ENCODE measurements around the gene ALDH7A1.

DNA sequence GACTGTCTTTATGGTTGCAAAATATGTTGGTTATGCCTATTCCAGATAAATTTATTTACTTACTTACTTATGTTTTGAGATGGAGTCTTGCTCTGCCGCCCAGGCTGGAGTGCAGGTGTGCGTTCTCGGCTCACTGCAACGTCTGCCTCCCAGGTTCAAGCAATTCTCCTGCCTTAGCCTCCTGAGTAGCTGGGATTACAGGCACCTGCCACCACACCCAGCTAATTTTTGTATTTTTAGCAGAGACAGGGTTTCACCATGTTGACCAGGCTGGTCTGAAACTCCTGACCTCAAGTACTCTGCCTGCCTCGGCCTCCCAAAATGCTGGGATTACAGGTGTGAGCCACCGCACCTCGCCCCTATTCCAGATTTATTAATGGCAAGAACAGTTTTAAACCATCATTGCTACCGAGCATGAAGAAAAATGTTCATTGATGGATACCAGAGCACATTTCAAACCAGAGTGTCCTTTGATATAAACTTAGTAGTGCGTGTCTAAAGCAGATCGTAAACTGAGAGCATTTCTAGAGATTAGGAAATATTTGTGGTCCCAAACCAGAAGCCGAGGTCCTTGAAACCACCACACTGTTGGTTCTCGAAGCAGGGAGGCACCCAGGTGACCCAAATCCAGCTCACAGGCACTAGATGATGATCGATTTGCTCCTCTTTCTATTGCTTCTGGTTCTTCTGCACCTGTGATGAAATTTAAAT is 86.6 kb downstream of the ALDH7A1 start:
- TF ChIP-seq POLR2A (IDR thresholded peaks at IDR 0.05) (no peak), CTCF (IDR thresholded peaks at IDR 0.05) (no peak)
